SK-N-DZ (cell line): ENCODE data around the gene DHRS1.
"Not testable (repeated sequence)": the region's sequence is repeated elsewhere in the genome, so short reads cannot be mapped to it uniquely, and the experiment has no call there.

Experiments used
- DNase-seq: peaks from one replicate; pipeline ENCODE4 v3.0.0-alpha.2; 2015; ENCODE audit warnings: low spot score

Gene DHRS1

DNA sequence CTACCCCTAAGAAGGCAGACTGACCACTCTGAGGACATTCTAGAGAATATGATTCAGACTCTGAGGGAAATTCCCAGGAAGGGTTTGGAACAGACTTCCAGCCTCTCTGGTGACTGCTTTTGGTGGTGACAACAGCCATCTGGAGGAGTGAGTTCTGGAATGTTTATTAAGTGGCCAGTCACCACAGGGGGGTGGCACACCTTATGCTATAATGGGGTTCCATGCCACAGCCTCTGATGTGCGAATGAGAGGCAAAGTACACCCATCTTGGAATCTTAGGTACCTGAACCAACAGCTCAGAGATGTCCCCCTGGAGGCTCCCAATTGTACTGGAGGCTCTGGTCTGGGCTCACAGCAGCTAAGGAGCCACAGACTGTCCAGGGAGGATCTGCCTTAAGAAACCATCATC, 47.7 kb downstream of the DHRS1 start:
- DNase-seq = no peak

DNA sequence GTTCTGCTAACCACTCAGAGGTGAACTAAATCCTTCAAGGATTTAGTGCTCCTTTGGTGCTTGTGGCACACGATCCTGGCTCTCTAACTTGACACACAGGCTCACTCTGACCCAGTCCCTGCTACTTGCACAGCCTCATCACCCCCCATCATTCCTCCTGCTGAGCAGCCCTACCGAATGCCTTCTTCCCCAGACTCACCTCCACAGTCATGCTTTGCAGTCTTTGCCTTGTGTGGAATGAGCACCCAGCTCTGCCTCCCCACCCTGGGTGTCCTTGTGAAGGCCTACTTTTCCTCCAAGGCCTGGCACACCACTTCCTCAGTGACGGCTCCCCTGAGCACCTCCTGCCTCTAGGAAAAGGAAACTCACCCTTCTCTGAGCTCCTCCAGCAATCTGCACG, 49.2 kb downstream of the DHRS1 start:
- no peak for DNase-seq

DNA sequence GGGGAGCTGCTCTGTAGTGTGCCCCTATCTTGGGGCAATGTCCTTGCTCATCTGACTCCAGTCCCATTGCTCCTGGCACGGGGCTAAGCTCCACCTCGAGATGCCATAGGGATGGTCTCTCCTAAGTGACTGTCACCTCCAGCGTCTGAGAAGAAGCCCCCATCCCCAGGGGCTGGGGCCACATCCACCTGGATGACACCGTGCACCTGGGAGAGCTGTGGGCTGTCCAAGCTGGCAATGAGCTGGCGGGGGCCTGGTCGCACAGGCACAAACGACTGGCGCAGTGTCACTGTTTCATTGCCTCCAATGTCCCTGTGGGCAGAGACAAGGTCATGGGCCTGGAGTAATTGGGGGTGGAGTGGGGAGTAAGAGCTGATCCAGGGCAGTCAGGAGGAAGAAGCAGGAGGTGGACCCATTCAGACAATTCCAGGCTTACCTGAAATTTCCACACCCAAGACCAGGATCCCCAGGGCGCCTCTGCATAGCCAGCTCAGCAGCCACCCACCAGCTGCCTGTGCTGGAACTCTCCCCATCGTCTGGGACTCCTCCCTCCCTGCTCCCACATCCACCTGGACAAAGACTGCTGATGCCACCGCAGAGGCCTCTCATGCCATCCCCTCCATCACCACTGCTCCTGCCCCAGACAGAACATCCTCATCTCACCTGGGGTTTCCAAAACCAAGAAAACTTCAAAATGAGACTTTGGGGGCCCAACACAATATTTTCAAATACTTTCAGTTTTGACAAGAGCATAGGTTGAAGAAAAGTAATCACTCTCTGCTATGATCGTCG, 50.2 kb downstream of the DHRS1 start:
- no peak for DNase-seq

DNA sequence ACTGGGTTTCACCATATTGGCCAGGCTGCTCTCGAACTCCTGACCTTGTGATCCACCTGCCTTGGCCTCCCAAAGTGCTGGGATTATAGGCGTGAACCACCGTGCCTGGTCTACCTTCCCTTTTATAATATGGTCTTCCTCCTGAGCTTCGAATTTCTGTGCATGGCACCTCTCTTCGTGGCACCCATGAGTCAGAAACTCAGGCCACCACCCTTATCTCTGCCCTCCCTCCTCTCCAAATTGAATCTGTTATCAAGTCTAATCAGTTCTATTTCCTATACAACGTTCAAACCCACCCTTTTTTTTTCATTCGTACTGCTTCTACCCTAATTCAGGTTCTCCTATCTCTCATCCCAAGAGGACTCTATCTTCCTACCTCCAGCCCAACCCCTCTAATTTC, 52.2 kb downstream of the DHRS1 start:
- DNase-seq = no peak

DNA sequence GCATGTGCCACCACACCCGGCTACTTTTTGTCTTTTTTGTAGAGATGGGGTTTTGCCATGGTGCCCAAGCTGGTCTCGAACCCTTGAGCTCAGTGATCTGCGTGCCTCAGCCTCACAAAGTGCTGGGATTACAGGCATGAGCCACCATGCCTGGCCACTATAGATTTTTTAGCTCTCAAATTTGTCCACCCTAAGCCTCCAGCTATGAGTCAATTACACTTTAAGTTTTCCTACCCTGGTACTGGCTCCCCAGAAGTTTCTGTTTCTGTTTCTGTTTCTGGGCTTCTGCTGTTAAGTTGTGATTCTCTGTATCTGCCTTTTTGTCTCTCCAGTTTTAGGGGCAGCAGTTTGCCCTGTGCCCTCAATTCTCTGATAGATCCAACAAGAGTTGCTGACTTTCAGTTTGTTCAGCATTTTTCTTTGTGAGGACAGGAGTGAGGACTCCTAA, 52.8 kb downstream of the DHRS1 start:
- DNase-seq = no peak

DNA sequence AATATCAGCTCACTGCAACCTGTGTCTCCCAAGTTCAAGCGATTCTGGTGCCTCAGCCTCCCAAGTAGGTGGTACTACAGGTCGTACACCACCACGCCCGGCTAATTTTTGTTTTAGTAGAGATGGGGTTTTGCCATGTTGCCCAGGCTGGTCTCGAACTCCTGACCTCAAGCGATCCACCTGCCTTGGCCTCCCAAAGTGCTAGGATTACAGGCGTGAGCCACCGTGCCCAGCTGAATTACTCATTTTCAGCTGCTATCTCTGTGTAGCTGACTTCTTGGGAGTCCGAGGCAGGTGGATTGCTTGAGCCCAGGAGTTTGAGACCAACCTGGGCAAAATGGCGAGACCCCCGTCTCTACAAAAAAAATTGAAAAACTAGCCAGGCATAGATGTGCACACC, 54.2 kb downstream of the DHRS1 start:
- DNase-seq = not testable (repeated sequence)

DNA sequence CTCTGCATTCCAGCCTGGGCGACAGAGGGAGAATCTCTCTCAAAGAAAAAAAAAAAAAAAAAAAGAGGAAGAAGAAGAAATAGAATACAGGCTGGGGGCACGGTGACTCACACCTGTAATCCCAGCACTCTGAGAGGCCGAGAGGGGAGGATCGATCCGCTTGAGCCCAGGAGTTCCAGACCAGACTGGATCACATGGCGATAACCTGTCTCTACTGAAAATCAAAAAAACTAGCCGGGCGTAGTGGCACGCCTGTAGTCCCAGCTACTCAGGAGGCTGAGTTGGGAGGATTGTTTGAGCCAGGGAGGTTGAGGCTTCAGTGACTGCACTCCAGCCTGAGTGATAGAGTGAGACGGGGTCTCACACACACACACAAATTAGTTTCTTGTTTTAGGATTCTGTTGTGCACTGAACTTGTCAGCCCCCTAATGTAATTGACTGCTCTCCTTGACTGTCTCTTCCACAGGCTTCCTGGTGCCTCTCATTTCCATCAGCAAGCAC, 56.2 kb downstream of the DHRS1 start:
- no peak for DNase-seq

DNA sequence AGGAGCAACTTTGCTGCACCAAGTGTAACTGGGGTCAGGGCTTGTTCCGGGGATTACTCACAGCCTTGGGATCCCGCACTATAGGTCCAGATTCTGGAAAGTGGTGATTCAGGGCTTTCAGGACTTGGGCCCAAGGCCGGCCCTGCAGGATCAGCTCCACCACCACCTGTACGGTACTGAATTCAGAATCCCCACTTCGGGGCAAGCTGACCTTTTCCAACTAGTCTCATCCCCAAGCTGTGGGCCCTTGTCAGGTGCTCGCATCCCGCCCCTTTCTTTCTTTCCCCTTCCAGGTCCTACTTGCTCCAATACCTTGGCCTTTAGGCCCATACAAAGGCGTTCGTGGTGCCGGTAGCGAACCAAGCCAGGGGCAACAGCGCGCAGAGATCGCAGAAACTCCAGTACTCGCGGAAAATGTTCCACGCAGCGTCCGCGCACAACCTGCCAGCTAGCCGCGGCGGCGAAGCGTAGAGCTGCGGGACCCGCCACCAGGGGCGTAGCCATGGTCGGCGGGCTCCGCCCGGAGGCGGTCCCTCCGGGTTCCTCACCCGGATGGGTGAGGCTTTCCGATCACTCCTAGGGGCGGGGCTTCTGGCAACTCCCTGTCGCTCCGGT, 57.6 kb downstream of the DHRS1 start:
- peak; percentile 94 for DNase-seq
